ENCODE measurements around the gene ZNF597.

Gene ZNF597

GRCh38 chr16:3457434-3458252 is 14.3 kb upstream of the ZNF597 start:
- peak overlapping the region; percentile 73 for H3K4me3 ChIP-seq (ENCODE audit: low read depth, low read length)
- DNase-seq (ENCODE audit: low read depth): peak; percentile 53
- peak; percentile 48 for TF ChIP-seq CTCF (IDR thresholded peaks at IDR 0.05; ENCODE audit: low read depth, low read length, missing control alignments)
- in situ Hi-C loops (cut with HindIII; ENCODE audit: low sequenced_read_pairs): no loop called here

- TF ChIP-seq CTCF (IDR thresholded peaks at IDR 0.05; ENCODE audit: low read depth, low read length, missing control alignments): no peak
- no peak for DNase-seq (ENCODE audit: low read depth)
- in situ Hi-C loops (cut with HindIII; ENCODE audit: low sequenced_read_pairs): no loop called here
- no peak overlapping the region for H3K4me3 ChIP-seq (ENCODE audit: low read depth, low read length)
Measured at GRCh38 chr16:3454631-3455147, 11.4 kb upstream of the ZNF597 start.

- TF ChIP-seq CTCF (IDR thresholded peaks at IDR 0.05; ENCODE audit: low read depth, low read length, missing control alignments): no peak
- in situ Hi-C loops (cut with HindIII; ENCODE audit: low sequenced_read_pairs): no loop called here
- H3K4me3 ChIP-seq (ENCODE audit: low read depth, low read length): no peak overlapping the region
- no peak for DNase-seq (ENCODE audit: low read depth)
Measured at GRCh38 chr16:3454093-3454492, 10.8 kb upstream of the ZNF597 start.

GRCh38 chr16:3444032-3444388 is 706 bp upstream of the ZNF597 start:
- peak; percentile 37 for DNase-seq (ENCODE audit: low read depth)
- no peak for TF ChIP-seq CTCF (IDR thresholded peaks at IDR 0.05; ENCODE audit: low read depth, low read length, missing control alignments)
- in situ Hi-C loops (cut with HindIII; ENCODE audit: low sequenced_read_pairs): loop anchor here (10.0 kb wide), 1 partner anchor 61 kb away; the partner anchor contains the start of gene CLUAP1
- H3K4me3 ChIP-seq (ENCODE audit: low read depth, low read length): peak overlapping the region; percentile 63

GRCh38 chr16:3439637-3440036 is 3.7 kb downstream of the ZNF597 start:
- H3K4me3 ChIP-seq (ENCODE audit: low read depth, low read length): no peak overlapping the region
- DNase-seq (ENCODE audit: low read depth): no peak
- no peak for TF ChIP-seq CTCF (IDR thresholded peaks at IDR 0.05; ENCODE audit: low read depth, low read length, missing control alignments)
- in situ Hi-C loops (cut with HindIII; ENCODE audit: low sequenced_read_pairs): loop anchor here (10.0 kb wide), 1 partner anchor 65 kb away; the partner anchor contains the start of gene CLUAP1

GRCh38 chr16:3434373-3434772 is 8.9 kb downstream of the ZNF597 start:
- no peak overlapping the region for H3K4me3 ChIP-seq (ENCODE audit: low read depth, low read length)
- in situ Hi-C loops (cut with HindIII; ENCODE audit: low sequenced_read_pairs): no loop called here
- no peak for DNase-seq (ENCODE audit: low read depth)
- TF ChIP-seq CTCF (IDR thresholded peaks at IDR 0.05; ENCODE audit: low read depth, low read length, missing control alignments): no peak
